ENCODE results near the gene MRC2.
"Not testable (repeated sequence)": the region's sequence is repeated elsewhere in the genome, so short reads cannot be mapped to it uniquely, and the experiment has no call there.

MRC2 gene, protein sequence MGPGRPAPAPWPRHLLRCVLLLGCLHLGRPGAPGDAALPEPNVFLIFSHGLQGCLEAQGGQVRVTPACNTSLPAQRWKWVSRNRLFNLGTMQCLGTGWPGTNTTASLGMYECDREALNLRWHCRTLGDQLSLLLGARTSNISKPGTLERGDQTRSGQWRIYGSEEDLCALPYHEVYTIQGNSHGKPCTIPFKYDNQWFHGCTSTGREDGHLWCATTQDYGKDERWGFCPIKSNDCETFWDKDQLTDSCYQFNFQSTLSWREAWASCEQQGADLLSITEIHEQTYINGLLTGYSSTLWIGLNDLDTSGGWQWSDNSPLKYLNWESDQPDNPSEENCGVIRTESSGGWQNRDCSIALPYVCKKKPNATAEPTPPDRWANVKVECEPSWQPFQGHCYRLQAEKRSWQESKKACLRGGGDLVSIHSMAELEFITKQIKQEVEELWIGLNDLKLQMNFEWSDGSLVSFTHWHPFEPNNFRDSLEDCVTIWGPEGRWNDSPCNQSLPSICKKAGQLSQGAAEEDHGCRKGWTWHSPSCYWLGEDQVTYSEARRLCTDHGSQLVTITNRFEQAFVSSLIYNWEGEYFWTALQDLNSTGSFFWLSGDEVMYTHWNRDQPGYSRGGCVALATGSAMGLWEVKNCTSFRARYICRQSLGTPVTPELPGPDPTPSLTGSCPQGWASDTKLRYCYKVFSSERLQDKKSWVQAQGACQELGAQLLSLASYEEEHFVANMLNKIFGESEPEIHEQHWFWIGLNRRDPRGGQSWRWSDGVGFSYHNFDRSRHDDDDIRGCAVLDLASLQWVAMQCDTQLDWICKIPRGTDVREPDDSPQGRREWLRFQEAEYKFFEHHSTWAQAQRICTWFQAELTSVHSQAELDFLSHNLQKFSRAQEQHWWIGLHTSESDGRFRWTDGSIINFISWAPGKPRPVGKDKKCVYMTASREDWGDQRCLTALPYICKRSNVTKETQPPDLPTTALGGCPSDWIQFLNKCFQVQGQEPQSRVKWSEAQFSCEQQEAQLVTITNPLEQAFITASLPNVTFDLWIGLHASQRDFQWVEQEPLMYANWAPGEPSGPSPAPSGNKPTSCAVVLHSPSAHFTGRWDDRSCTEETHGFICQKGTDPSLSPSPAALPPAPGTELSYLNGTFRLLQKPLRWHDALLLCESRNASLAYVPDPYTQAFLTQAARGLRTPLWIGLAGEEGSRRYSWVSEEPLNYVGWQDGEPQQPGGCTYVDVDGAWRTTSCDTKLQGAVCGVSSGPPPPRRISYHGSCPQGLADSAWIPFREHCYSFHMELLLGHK (N-terminal part only)

DNA sequence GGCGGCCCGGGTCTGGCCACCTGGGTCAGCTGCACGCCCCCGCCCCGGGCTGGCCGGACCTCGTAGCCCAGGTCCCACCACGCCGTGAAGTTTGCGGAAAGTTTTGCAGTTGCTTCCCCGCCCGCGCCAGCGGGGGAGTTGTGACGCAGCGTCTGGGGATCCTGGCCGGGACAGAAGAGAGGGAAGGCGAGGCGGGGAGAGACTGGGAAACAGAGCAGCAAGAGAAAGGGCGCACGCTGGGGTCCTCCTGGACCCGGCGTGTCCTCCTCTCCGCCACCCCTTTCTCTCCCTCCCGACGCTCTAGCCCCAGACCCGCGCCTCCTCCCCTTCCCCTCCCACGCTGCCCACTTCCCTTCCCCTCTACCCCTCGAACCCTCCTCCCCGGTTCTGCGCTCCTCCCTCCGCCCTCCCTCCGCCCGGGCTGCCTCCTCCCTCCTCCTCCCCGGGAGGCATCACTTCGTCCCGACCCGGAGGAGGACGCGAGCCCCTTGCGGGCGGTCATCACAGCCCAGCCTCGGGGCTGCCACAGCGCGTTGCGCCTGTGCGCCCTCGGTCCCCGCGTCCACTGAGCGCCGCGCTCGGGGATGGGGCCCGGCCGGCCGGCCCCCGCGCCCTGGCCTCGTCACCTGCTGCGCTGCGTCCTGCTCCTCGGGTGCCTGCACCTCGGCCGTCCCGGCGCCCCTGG lies at the start of gene MRC2:
Gene MRC2, plus strand, starts transcription at position 452 of the 685 bp plus-strand sequence. Its CDS starts 133 bp downstream, at position 585.
- peak in 2 of 4 experiments; percentile 32 to 56 for DNase-seq (ENCODE audit: low read depth in 4 of 4, low spot score in 1 of 4)

DNA sequence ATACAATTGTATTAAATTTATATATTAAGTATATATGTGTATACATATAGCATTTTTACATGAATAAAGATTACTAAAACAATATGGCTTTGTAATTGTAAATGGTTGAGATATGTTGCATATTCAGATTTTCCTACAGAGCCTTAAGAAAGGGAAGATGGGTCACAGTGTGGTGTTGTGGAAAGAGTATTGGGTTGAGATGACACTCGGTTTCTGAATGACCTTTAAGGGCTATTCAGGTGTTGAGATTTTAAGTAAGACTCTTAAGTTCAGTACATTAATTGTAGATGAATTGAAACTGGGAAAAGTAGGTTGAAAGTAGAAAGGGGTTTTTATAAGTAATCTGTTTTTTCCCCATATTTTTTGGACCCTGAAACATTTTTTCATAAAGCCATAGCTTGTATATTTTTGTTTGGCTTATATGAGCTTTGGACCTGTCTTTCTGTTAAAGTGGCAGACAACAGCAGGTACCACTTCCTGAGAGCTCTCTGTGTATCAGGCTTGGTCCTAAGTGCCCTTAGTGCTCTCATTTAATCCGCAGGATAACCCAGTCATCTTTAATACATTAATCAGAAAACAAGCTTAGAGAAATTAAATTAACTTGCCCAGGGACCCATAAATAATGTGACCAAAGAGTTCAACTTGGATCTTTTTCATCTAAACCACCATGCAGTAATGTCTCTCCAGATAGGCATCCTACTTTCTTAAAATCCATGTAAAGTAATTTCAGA lies 48.5 kb upstream of the MRC2 start:
- no peak for DNase-seq (ENCODE audit: low read depth in 4 of 4, low spot score in 1 of 4)

DNA sequence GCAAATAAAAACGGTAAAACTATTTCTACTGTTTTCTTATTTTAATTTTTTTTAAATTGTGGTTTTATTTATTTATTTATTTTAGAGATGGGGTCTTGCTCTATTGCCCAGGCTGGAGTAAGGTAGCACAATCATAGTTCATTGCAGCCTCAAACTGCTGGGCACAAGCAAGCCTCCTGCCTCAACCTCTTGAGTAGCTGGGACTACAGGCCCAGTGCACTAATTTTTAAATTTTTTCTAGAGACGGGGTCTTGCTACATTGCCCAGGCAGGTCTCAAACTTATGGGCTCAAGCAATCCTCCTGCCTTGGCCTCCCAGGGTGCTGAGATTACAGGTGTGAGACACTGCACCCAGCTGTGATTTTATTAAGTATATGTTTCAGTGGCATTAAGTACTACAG lies 46.5 kb upstream of the MRC2 start:
- no peak for DNase-seq (ENCODE audit: low read depth in 4 of 4, low spot score in 1 of 4)

DNA sequence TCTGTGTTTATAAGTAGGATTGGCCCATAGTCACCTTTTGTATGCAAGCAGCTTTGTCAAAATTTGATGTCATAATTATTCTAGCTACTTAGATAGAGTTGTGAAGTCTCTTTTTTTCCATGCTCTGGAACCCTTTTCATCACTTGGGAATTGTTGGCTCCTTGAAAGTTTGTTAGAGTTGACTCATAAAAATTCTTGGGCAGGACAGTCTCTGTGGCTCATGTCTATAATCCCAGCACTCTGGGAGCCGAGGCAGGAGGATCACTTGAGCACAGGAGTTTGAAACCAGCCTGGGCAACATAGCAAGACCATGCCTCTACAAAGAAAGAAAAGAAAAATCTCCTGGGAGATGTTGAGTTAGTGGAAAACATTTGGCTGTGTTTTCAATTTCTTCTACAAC lies 45.7 kb upstream of the MRC2 start:
- no peak for DNase-seq (ENCODE audit: low read depth in 4 of 4, low spot score in 1 of 4)

DNA sequence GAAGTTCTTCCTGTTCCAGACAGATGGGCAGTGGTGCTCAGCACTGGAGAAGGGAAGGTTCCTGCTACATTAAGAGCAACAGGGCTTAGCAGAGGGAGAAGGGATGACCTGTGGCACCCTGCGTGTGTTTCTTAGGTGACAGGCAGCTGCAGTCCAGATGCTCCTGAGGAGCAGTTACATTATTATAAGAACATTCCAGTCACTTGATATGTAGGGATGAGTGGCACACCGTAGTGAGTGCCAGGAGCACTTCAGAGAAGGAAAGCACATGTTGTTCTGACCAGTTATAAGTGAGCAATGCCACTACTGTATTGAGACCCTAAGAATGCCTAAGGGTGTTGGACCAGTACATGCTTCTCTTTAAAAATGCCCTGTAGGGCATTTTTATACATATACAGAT lies 39.9 kb upstream of the MRC2 start:
- DNase-seq (ENCODE audit: low read depth in 4 of 4, low spot score in 1 of 4), result no peak

DNA sequence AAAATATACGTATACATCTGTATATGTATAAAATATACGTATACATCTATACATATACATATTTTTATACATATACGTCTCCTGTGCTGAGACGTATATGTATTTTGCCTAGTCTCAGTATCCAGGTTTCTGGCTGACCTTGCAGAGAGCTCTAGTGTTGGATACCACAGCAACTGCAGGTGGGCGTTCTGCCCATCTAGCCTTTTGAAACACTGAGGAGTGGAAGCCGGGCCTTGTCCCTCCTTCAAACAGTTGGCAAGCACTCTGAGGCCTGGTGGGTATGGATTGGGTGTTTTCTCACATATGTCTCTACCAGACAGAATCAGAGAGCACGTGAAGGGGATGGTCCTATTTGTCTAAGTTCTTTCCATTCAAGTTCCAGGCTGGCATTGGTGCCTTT lies 39.4 kb upstream of the MRC2 start:
- DNase-seq (ENCODE audit: low read depth in 4 of 4, low spot score in 1 of 4), result no peak

DNA sequence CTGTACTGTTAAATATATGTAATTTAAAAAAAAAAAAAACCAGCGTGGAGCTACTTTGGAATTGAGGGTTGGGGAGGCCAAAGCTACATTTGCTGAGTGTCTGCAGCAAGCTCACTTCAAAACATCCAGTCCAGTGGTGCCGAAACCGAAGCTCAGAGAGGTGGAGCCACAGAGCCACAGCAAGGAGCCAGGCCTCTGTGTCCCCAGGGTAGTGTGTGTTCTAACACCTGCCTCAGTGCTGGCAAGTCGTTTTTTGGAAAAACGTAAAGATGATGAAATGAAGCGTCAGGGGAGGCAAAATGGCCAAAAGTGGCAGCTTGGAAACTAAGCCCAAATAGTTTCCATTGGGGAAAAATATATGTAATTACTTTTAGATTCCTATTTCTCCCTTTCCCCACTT lies 36.1 kb upstream of the MRC2 start:
- DNase-seq (ENCODE audit: low read depth in 4 of 4, low spot score in 1 of 4), result no peak

DNA sequence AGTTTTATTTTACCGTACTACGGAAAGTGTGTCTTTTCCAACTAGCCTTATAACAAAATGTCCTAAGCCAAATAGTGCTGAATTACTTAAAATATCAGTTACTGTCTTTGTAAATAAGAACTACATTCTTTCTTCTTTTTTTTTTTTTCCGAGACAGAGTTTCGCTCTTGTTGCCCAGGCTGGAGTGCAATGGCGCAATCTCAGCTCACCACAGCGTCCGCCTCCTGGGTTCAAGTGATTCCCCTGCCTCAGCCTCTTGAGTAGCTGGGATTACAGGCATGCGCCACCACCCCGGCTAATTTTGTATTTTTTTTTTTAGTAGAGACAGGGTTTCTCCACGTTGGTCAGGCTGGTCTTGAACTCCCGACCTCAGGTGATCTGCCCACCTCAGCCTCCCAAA lies 35.6 kb upstream of the MRC2 start:
- DNase-seq (ENCODE audit: low read depth in 4 of 4, low spot score in 1 of 4), result not testable (repeated sequence)

DNA sequence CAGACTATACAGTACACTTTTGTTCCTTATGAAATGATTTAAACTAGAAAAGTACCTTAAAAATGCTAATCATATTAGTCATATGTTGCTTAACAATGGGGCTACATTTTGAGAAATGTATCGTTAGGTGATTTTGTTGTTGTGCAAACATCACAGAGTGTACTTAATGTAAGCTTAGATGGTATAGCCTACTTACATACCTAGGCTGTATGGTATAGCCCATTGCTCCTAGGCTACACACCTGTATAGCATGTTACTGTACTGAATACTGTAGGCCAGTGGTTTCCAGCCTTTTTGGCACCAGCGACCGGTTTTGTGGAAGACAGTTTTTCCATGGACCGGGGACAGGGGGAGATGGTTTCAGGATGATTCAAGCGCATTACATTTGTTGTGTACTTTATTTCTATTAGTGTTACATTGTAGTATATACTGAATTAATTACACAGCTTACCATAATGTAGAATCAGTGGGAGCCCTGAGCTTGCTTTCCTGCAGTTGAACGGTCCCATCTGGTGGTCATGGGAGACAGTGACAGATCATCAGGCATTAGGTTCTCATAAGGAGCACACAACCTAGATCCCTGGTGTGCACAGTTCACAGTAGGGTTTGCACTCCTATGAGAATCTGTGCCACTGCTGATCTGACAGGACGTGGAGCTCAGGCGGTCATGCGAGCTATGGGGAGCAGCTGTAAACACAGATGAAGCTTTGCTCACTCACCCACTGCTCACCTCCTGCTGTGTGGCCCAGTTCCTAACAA lies 35.0 kb upstream of the MRC2 start:
- no peak for DNase-seq (ENCODE audit: low read depth in 4 of 4, low spot score in 1 of 4)

DNA sequence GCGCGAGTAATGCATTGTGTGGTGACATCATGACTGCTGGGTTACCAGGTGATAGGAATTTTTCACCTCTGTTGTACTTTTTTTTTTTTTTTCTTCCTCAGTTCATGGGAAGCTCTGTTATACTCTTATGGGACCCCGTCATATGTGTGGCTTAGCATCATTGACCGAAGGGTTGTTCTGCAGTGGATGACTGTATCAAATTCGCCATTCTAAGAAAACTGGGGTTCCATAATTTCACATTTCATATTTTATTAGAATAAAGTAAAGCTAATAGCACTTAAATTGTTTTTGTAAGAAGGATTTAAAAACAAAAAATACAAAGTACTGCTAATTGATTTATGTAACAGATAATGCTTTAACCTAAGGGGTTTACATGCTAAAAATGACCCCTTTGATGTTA lies 32.0 kb upstream of the MRC2 start:
- no peak for DNase-seq (ENCODE audit: low read depth in 4 of 4, low spot score in 1 of 4)

DNA sequence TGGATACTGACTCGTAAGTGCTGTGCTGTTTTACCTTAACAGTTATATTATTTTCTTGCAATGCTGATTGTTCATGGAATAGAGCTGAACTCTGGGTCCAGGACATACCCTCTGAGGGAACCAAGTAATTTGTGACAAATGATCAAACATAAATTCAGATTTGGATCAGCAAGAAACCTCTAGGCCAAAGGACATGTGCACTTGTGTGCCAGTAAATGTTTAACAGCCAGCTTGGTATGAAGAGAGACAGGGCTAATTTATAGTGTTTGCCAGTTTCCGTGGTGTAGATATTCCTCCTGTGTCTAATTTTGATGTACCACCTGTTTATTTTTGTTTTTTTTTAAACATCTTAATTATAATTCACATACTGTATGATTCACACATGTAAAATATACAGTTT lies 30.8 kb upstream of the MRC2 start:
- DNase-seq (ENCODE audit: low read depth in 4 of 4, low spot score in 1 of 4), result no peak

DNA sequence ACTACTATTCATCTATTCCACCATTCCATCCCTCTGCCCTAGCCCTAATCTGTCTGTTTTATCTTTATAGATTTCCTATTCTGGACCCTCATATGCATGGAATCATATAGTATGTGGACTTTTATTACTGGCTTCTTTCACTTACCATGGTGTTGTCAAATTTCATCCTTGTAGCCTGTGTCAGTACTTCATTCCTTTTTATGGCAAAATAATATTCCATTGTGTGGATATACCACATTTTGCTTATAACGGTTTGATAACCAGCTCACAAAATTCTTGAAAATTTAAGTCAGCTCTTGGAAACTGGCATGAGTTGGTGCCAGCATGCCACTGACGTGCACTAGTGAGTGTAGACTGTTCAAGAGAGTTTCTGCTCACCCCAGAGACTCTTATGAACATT lies 30.3 kb upstream of the MRC2 start:
- DNase-seq (ENCODE audit: low read depth in 4 of 4, low spot score in 1 of 4), result no peak

DNA sequence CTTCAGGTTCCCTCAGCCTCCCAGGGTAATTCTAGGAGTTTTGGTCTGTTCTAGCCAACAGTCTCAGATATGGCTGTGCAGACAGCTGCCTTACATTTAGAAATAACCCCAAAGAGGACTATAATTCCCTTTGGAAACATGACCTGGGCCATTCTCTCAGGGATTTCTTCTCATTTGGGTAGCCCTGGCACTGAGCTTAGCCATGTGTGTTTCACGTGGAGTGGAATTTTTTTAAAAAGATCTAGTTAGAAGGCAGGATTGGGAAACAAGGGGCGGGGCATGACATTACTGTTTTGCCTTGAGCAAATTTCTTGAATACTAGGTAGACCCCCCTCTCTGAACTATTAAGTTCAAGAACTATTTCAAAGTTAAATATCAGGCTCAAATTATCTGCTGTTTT lies 29.6 kb upstream of the MRC2 start:
- DNase-seq (ENCODE audit: low read depth in 4 of 4, low spot score in 1 of 4), result no peak

DNA sequence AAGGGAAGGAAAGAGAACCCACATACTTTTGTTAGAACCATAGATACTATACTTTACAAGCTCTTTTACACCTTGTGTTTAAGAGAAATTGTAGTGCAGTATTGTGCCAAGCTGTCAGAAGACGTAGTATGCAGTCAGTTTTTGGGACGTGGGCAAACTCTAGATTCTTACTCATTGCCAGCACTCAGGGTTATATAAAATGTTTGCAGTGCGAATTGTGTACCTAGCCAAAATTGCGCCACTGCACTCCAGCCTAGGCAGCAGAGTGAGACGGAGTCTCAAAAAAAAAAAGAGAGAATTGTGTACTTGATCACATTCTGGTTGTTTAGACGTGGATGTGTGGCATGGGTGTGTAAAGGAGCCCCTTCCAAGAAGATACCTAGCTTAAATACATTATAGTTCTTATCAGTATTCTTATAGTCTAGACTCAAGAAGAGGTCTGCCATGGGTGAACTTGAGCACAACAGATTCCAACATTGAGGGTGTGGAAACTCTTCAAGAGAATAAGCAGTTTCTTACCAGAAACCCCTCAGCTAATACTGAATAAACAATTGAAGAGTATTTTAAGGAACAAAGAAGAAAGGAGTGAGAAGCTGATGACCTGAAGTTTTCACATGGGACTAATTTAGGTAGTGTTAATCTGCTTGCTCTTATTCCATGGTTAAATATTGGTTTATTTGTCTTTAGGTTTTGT lies 27.4 kb upstream of the MRC2 start:
- DNase-seq (ENCODE audit: low read depth in 4 of 4, low spot score in 1 of 4), result no peak

DNA sequence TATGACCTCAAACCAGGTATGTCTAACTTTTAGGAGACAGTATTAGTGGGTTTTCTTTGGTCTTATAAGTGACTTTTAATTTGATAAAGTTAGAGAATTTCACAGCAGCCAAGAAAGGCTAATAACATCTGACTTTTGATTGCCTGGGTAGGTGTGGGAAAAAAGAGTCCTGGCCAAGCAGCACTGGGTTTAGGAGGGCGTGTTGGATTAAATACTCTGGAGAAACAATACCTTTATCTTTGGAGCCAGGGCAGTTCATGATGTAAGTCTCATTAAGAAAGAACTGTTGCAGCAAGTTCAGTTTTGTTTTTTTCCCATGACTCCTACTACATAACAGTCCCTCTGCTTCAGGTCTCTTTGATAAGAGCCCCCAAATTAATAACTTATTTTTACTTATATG lies 26.7 kb upstream of the MRC2 start:
- DNase-seq (ENCODE audit: low read depth in 4 of 4, low spot score in 1 of 4), result no peak

DNA sequence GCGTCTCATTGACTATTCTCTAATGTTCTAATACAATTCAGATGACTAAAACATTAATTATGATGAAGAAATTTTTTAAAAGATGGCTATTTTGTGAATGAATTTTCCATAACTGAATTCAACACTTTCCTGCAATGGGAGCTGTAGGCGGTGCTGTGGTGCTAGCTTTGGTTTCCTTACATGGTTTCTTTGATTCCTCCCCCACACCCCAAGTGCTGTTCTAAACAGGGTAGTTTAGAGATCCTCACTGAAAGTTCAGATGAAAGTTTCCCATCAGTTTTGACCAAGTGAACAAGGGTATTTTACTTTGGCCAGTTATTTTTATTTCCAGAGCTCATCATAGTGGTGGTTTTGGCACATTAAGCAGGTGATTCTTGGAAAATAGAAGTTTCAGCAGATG lies 26.0 kb upstream of the MRC2 start:
- DNase-seq (ENCODE audit: low read depth in 4 of 4, low spot score in 1 of 4), result no peak

DNA sequence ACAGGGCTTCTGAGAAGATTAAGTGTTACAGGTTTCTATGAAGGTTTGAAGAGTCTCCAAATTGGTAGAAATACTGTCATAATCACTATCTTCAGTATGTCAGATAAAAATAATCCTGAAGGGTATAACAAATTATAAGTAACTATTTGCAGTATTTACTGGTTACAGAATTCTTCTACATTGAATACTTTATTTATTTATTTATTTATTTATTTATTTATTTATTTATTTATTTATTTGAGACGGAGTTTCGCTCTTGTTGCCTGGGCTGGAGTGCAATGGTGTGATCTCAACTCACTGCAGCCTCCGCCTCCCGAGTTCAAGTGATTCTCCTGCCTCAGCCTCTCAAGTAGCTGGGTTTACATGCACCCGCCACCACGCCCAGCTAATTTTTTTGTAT lies 23.7 kb upstream of the MRC2 start:
- DNase-seq (ENCODE audit: low read depth in 4 of 4, low spot score in 1 of 4), result not testable (repeated sequence)

DNA sequence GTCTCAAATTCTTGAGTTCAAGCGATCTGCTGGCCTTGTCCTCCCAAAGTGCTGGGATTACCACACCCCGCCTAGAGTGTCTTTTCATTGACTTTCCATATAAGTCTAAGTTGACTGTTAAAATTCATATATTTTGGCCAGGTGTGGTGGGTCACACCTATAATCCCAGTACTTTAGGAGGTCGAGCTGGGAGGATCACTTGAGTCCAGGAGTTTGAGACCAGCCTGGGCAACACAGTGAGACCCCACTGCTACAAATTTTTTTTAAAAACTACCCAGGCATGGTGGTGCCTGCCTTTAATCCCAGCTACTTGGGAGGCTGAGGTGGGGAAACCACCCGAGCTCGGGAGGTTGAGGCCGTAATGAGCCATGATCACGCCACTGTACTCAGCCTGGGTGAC lies 21.9 kb upstream of the MRC2 start:
- DNase-seq (ENCODE audit: low read depth in 4 of 4, low spot score in 1 of 4), result no peak

DNA sequence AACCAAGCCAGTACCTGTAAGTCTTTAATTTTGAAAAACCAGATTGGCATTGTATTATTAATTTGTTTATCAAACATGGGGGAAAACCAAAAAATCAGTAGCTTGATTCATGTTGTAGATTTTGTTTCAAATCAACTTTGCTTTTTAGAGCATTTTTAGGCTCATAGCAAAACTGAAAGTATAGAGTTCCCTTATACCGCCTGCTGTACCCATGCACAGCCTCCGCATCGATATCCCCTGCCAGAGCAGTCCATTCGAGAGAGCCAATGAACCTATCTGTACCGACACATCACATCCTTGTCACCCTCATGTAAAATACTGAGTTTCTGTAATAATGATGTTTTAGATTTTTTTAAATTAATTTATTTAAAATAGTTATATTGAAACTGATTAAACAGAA lies 16.2 kb upstream of the MRC2 start:
- no peak for DNase-seq (ENCODE audit: low read depth in 4 of 4, low spot score in 1 of 4)
